PC-3 (cell line): ENCODE measurements around the gene SCUBE1. TPM values are rescaled to one million over a fixed set of nuclear protein-coding genes. Genes with fewer than 3 reads are reported as not detected.

Experiments
- ATAC-seq: fragments of 200-7000 bp; cut with Tn5 transposase; 2 replicates; pipeline ENCODE4 v1.9.1; 2020; ENCODE audit warnings: mild to moderate bottlenecking, moderate library complexity
- BruUV-seq: library from RNA; stranded (reverse); fragments of 400-500 nt; replicated peaks from 2 replicates; lab custom pipeline; 2021; lab: Mats Ljungman, UMichigan
- CTCF ChIA-PET: fragments of 300-600 bp; sonication (Branson Sonifier 250); formaldehyde crosslinking; loops from one replicate; lab custom pipeline; 2022; ENCODE audit warnings: antibody characterized with exemption; lab: Charles Lee
- POLR2A ChIA-PET: fragments of 300-600 bp; sonication (Branson Sonifier 250); formaldehyde crosslinking; loops from one replicate; lab custom pipeline; 2022; ENCODE audit warnings: antibody characterized with exemption; ENCODE audit not compliant: unreplicated experiment; lab: Charles Lee
- DNase-seq: peaks from one replicate; pipeline ENCODE4 v3.0.0-alpha.2; 2015
- H2AFZ ChIP-seq: fragments of 300-600 bp; sonication (generic); 2 replicates; pipeline ENCODE4 v1.6.0; 2016; ENCODE audit warnings: antibody characterized with exemption, low read length
- H3F3A ChIP-seq: fragments of 300-600 bp; sonication (generic); one replicate; pipeline ENCODE4 v1.6.0; 2017; ENCODE audit warnings: antibody characterized with exemption, low read length, control low read depth, mild to moderate bottlenecking; ENCODE audit not compliant: unreplicated experiment
- H3K27ac ChIP-seq: fragments of 300-600 bp; sonication (generic); 2 replicates; pipeline ENCODE4 v1.5.1; 2016; ENCODE audit warnings: mild to moderate bottlenecking, low read length
- H3K27me3 ChIP-seq: fragments of 300-600 bp; sonication (generic); 2 replicates; pipeline ENCODE4 v1.6.1; 2016; ENCODE audit warnings: low read length, mixed read lengths
- H3K36me3 ChIP-seq: fragments of 300-600 bp; sonication (generic); 2 replicates; pipeline ENCODE4 v1.6.1; 2016; ENCODE audit warnings: low read depth, mixed run types, low read length, mixed read lengths
- H3K4me1 ChIP-seq: fragments of 300-600 bp; sonication (generic); 2 replicates; pipeline ENCODE4 v1.5.1; 2016; ENCODE audit warnings: low read length; ENCODE audit not compliant: insufficient read depth
- H3K4me2 ChIP-seq: fragments of 300-600 bp; sonication (generic); 2 replicates; pipeline ENCODE4 v1.6.0; 2016; ENCODE audit warnings: low read length
- H3K4me3 ChIP-seq: fragments of 300-600 bp; sonication (generic); 2 replicates; pipeline ENCODE4 v1.5.1; 2016; ENCODE audit warnings: mild to moderate bottlenecking, low read length, mixed read lengths
- H3K79me2 ChIP-seq: fragments of 300-600 bp; sonication (generic); 2 replicates; pipeline ENCODE4 v1.6.1; 2017; ENCODE audit warnings: low read length, mixed read lengths
- H3K9ac ChIP-seq: fragments of 300-600 bp; sonication (generic); 2 replicates; pipeline ENCODE4 v1.6.0; 2016; ENCODE audit warnings: mild to moderate bottlenecking, low read length
- H3K9me2 ChIP-seq: fragments of 300-600 bp; sonication (generic); replicated peaks from 2 replicates; pipeline ENCODE4 v1.6.1; 2016; ENCODE audit warnings: mixed run types, low read length, mixed read lengths
- H3K9me3 ChIP-seq: fragments of 300-600 bp; sonication (generic); 2 replicates; pipeline ENCODE4 v1.6.1; 2016; ENCODE audit warnings: low read length, mixed read lengths
- H4K20me1 ChIP-seq: fragments of 300-600 bp; sonication (generic); 2 replicates; pipeline ENCODE4 v1.6.1; 2016; ENCODE audit warnings: low read length, mixed read lengths
- CTCF ChIP-seq: fragments of 300-600 bp; sonication (generic); conservative IDR thresholded peaks from 2 replicates; pipeline ENCODE4 v1.5.1; 2017; ENCODE audit warnings: antibody characterized with exemption, low read depth, mild to moderate bottlenecking, low read length
- EZH2 ChIP-seq: fragments of 300-600 bp; sonication (generic); IDR thresholded peaks from one replicate; pipeline ENCODE4 v1.6.1; 2017; ENCODE audit warnings: antibody characterized with exemption, mild to moderate bottlenecking, low read length; ENCODE audit not compliant: unreplicated experiment
- EZH2phosphoT487 ChIP-seq: fragments of 300-600 bp; sonication (generic); IDR thresholded peaks from 2 replicates; pipeline ENCODE4 v1.6.1; 2018; ENCODE audit warnings: mild to moderate bottlenecking, antibody characterized with exemption, low read length, borderline replicate concordance
- intact Hi-C: fragments of 100-400 bp; cut with micrococcal nuclease; formaldehyde crosslinking; loops from 2 replicates; pipeline ENCODE4 v1.9.0; 2023
- total RNA-seq: library from RNA; depleted of rRNA; stranded (reverse); fragments of >200 nt; gene quantifications from 2 replicates; pipeline ENCODE4 v1.2.3, GENCODE V29; 2014

SCUBE1 gene
- total RNA-seq, 1 experiment from 2014 or later, result not detected

DNA sequence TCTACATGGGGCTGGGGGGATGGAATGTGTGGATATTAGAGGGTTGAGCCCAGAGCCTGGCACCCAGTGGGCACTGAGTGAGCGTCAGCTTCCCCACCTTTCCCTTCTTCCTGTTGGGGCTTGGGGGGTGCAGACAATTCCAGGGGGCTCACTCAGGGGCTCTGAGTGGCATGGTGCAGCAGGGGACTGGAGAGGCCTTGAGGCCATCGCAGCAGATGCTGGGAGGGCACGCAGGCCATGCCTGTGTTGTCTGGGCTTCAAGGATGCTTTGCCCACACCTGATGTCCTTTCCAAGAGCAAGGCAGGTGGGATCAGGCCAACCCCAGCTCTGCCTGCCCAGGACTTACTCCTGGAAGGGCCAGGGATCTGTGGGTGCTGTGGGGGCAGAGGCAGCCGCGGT lies 145.0 kb downstream of the SCUBE1 start:
- H3K4me2 ChIP-seq, result no peak overlapping the region
- no peak overlapping the region for H3K9ac ChIP-seq
- H2AFZ ChIP-seq, result no peak overlapping the region
- intact Hi-C loops, result no loop called here
- H3K9me2 ChIP-seq, result no peaks in the 10 kb centered on the region
- no peaks in the 10 kb centered on the region for H4K20me1 ChIP-seq
- no peaks in the 10 kb centered on the region for H3K36me3 ChIP-seq
- H3K27ac ChIP-seq, result no peak overlapping the region
- H3K4me3 ChIP-seq, result no peak overlapping the region
- DNase-seq (no peak), ATAC-seq (no peak)
- H3K9me3 ChIP-seq, result no peaks in the 10 kb centered on the region
- ChIA-PET CTCF (no interaction called here), POLR2A (no interaction called here)
- H3K79me2 ChIP-seq, result no peaks in the 10 kb centered on the region
- TF ChIP-seq EZH2phosphoT487, result no peak
- TF ChIP-seq CTCF, result no peak
- no peak for TF ChIP-seq EZH2
- no peaks in the 10 kb centered on the region for H3K27me3 ChIP-seq
- H3K4me1 ChIP-seq, result peaks cover 12% of the 10 kb centered on the region
- BruUV-seq, result no TSS peak
- no peaks in the 10 kb centered on the region for H3F3A ChIP-seq

GRCh38 chr22:43197271-43197941 lies 145.8 kb downstream of the SCUBE1 start:
- Histone ChIP-seq H3K79me2 (no peaks in the 10 kb centered on the region), H3F3A (no peaks in the 10 kb centered on the region), H3K9ac (no peak overlapping the region), H2AFZ (no peak overlapping the region), H3K27me3 (no peaks in the 10 kb centered on the region), H4K20me1 (no peaks in the 10 kb centered on the region), H3K9me2 (no peaks in the 10 kb centered on the region), H3K27ac (no peak overlapping the region), H3K4me1 (peaks cover 12% of the 10 kb centered on the region), H3K36me3 (no peaks in the 10 kb centered on the region), H3K9me3 (no peaks in the 10 kb centered on the region), H3K4me3 (no peak overlapping the region), H3K4me2 (no peak overlapping the region)
- CTCF ChIA-PET, result no interaction called here
- intact Hi-C loops, result no loop called here
- TF ChIP-seq EZH2, result no peak
- no peak for TF ChIP-seq CTCF
- no peak for TF ChIP-seq EZH2phosphoT487
- POLR2A ChIA-PET, result no interaction called here
- no TSS peak for BruUV-seq
- DNase-seq (no peak), ATAC-seq (no peak)

- POLR2A ChIA-PET, result no interaction called here
Observed at GRCh38 chr22:43191831-43192230, 151.3 kb downstream of the SCUBE1 start.

More at GRCh38 chr22:43191831-43192230, 151.3 kb downstream of the SCUBE1 start:
- CTCF ChIA-PET, result no interaction called here
- H3K79me2 ChIP-seq, result no peaks in the 10 kb centered on the region
- H3K9me2 ChIP-seq, result no peaks in the 10 kb centered on the region
- no peaks in the 10 kb centered on the region for H3K27me3 ChIP-seq
- H3K4me2 ChIP-seq, result no peak overlapping the region
- ATAC-seq (no peak), DNase-seq (no peak)
- no peaks in the 10 kb centered on the region for H3K9me3 ChIP-seq
- no TSS peak for BruUV-seq
- H3F3A ChIP-seq, result peaks cover 3% of the 10 kb centered on the region
- intact Hi-C loops, result no loop called here
- no peak overlapping the region for H3K4me3 ChIP-seq
- H3K36me3 ChIP-seq, result no peaks in the 10 kb centered on the region
- no peaks in the 10 kb centered on the region for H4K20me1 ChIP-seq
- no peak overlapping the region for H3K9ac ChIP-seq
- peaks cover 5% of the 10 kb centered on the region for H3K4me1 ChIP-seq
- H2AFZ ChIP-seq, result no peak overlapping the region
- TF ChIP-seq EZH2 (no peak), EZH2phosphoT487 (no peak), CTCF (no peak)
- no peak overlapping the region for H3K27ac ChIP-seq
